GM21825 (cell line): ENCODE measurements around the gene ADRM1.

Experiments
- ATAC-seq: cut with Tn5 transposase; IDR thresholded peaks from one replicate; pipeline ENCODE4 v1.9.1; 2021; ENCODE audit warnings: mild to moderate bottlenecking, moderate library complexity; ENCODE audit not compliant: unreplicated experiment

The ADRM1 gene

GRCh38 chr20:62302341-62303061, at the start of gene ADRM1:
ADRM1 (plus strand) TSS chr20:62302997; CDS start chr20:62303569, 572 bp downstream.
- ATAC-seq = peak; percentile 82

GRCh38 chr20:62253398-62253797, 49.4 kb upstream of the ADRM1 start:
- ATAC-seq = no peak

- no peak for ATAC-seq
These were observed 48.6 kb upstream of the ADRM1 start for GRCh38 chr20:62254021-62254724.

GRCh38 chr20:62255976-62256375, 46.8 kb upstream of the ADRM1 start:
- ATAC-seq = no peak

GRCh38 chr20:62258499-62259293, 44.1 kb upstream of the ADRM1 start:
- ATAC-seq = no peak

GRCh38 chr20:62259294-62259565, 43.6 kb upstream of the ADRM1 start:
- no peak for ATAC-seq

GRCh38 chr20:62262064-62262463, 40.7 kb upstream of the ADRM1 start:
- no peak for ATAC-seq

GRCh38 chr20:62263396-62263795, 39.4 kb upstream of the ADRM1 start:
- ATAC-seq = no peak

GRCh38 chr20:62265365-62265764, 37.4 kb upstream of the ADRM1 start:
- no peak for ATAC-seq

- no peak for ATAC-seq
These were observed 36.5 kb upstream of the ADRM1 start for GRCh38 chr20:62266340-62266739.

- ATAC-seq = no peak
These were observed 35.9 kb upstream of the ADRM1 start for GRCh38 chr20:62266851-62267250.

- no peak for ATAC-seq
These were observed 35.3 kb upstream of the ADRM1 start for GRCh38 chr20:62267543-62267942.

GRCh38 chr20:62268228-62268900, 34.4 kb upstream of the ADRM1 start:
- ATAC-seq = no peak

GRCh38 chr20:62269378-62269777, 33.4 kb upstream of the ADRM1 start:
- no peak for ATAC-seq

- no peak for ATAC-seq
These were observed 32.9 kb upstream of the ADRM1 start for GRCh38 chr20:62269871-62270270.

GRCh38 chr20:62272200-62272599, 30.6 kb upstream of the ADRM1 start:
- ATAC-seq = no peak

GRCh38 chr20:62273416-62273815, 29.4 kb upstream of the ADRM1 start:
- ATAC-seq = no peak

GRCh38 chr20:62274332-62274950, 28.4 kb upstream of the ADRM1 start:
- ATAC-seq = no peak

GRCh38 chr20:62275219-62275618, 27.6 kb upstream of the ADRM1 start:
- no peak for ATAC-seq

- no peak for ATAC-seq
These were observed 26.4 kb upstream of the ADRM1 start for GRCh38 chr20:62276439-62276838.

GRCh38 chr20:62277253-62277652, 25.5 kb upstream of the ADRM1 start:
- ATAC-seq = no peak
